ENCODE measurements around the gene ATL1. TPM values are rescaled to one million over a fixed set of nuclear protein-coding genes. Genes with fewer than 3 reads are reported as not detected.
"Not testable (repeated sequence)": the region's sequence is repeated elsewhere in the genome, so short reads cannot be mapped to it uniquely, and the experiment has no call there.

The ATL1 gene
- total RNA-seq, 2 donors from 2014 or later, result 1.6 to 5.2 TPM

DNA sequence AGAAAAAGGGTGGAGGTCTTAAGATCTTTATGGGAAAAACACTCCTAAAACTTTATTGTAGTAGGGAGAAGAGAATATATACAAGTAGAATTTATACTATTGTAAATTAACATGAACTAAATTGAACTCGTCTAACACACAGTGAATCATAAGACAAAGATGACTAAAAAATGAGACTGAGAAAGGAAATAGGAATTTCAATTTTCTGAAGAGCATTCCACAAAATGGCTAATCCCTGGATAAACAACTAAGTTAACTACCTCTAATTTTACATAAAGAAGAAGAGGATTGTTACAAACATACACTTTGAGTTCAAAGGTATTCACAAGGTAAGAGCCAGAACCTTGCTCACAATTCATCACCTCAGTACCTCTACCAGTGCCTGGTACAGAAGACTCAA is 29.6 kb upstream of the ATL1 start:
- Mint-ChIP-seq H3K27ac (peak overlapping the region; percentile 86), H3K4me1 (peaks cover 46% of the 10 kb centered on the region), H3K4me3 (peak overlapping the region; percentile 74), H3K27me3 (no peaks in the 10 kb centered on the region), H3K36me3 (ENCODE audit: low read depth) (no peaks in the 10 kb centered on the region)
- H3K9me3 ChIP-seq (ENCODE audit: control insufficient read depth, low read length, poor library complexity, severe bottlenecking), result no peaks in the 10 kb centered on the region
- ATAC-seq (no peak), DNase-seq (no peak)

DNA sequence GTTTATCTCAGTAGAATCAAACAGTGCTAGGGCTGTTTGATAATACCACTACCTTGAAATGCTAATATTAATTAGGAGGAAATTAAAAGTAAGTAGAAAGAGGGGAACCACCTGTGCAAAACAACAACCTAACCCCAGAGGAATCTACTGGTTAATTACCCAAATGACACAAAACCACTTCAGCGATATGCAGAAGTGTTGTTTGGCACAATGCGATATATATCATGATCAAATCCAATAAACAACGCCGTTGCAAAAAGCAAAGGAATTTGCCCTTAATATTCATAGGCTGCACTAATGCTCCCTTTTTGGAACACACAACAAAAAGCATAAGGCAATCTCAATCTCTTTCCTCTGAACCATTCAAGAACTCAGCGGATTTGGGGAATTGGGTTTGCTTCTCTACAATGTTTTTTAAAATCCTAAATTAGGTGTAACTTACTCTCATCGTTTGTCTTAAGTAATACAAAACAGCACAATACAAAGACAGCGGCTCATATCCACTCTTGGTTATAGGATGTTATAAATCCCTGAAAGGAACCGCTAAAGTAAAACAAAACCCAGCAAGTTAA is 29.1 kb upstream of the ATL1 start:
- ATAC-seq (no peak), DNase-seq (no peak)
- Mint-ChIP-seq H3K27me3 (no peaks in the 10 kb centered on the region), H3K4me3 (peak overlapping the region; percentile 92), H3K36me3 (ENCODE audit: low read depth) (no peaks in the 10 kb centered on the region), H3K4me1 (peaks cover 46% of the 10 kb centered on the region), H3K27ac (peak overlapping the region; percentile 86)
- no peaks in the 10 kb centered on the region for H3K9me3 ChIP-seq (ENCODE audit: control insufficient read depth, low read length, poor library complexity, severe bottlenecking)

DNA sequence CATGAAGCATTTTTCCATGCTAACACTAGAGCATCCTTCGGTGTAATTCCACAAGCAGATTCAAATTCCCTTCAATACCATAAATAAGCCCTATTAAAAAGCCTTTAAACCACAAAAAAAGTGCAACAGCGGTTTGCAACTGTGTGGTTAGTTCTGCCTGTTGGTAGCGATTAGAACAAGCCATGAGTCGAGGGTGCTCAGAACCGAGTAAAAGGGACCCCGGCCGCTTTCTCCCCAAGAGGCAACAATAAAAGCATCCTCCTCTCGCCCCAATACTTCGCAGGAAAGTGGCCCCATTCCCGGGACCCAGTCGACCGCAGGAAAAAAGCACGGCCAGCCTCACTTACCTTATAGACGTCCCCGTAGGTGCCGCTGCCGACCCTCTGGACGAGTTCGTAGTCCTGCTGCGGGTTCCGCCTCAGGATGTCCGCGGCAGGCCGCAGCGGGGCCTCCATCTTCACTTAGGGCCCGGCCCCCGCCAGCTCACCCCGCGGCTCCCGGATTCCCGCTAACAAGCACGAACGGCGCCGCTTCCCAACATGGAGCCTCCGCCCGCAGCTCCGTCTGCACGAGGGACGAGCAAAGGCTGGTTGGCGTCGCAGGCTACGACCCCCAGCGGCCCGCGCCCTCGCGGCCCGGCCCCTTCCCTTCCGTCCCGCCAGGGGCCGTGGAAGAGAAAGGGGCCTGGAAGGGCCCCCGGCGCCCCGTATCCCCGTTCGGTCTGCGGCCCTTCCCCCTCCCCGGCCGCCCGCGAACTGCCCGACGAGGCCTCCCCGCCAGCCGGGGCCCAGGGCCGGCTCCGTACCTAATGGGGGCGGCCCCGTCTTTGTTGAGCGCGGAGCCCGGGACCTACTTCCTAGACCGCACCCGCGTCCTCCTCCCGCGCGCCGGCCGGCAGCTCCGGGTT is 28.1 kb upstream of the ATL1 start:
- H3K9me3 ChIP-seq (ENCODE audit: control insufficient read depth, low read length, poor library complexity, severe bottlenecking), result no peaks in the 10 kb centered on the region
- Mint-ChIP-seq H3K27ac (peak overlapping the region; percentile 86), H3K27me3 (no peaks in the 10 kb centered on the region), H3K36me3 (ENCODE audit: low read depth) (no peaks in the 10 kb centered on the region), H3K4me1 (peaks cover 38% of the 10 kb centered on the region), H3K4me3 (peak overlapping the region; percentile 92)
- DNase-seq, result peak in 2 of 3 donors; percentile 5 to 18
- peak; percentile 2 for ATAC-seq

DNA sequence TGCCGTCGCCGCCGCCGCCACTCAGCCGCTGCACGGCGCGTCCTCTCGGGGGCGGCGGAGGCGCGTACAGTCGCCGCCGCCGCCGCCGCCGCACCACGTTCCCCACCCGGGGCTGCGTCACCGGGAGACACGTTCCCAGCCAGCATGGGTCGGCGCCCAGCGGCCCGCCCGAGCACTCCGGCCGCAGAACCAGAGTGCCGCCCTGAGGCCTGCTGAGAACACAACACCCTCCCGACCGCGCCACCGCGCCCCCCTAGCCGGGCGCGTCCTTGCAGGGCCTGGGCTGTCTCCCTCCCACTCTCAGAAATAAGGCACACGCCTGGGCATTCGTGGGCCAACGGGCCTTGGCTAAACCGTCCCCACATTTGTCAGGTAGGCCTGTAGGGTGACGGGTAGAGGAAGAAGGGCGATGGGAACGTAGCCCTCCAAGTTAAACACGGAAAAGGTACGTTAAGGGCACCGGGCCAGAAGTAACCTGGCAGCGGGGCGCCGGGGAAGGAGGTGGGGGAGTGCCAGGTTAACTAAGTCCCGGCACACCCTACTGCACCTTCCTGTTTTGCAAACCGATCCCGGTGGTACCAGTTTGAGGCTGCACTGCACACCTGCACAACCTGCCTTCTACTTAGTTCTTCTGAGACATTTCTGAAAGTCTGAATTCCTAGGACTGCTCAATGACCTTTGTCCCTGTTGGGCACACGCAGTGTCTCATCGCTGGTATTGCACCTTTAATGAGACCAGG is 27.3 kb upstream of the ATL1 start, which contains the start of gene MAP4K5:
Gene MAP4K5, minus strand, starts transcription at position 68 of the 739 bp plus-strand sequence. CDS start 520 bp downstream, outside the sequence.
- H3K27ac Mint-ChIP-seq, result peak within 1 kb of the TSS; percentile 86
- ATAC-seq, result peak; percentile 95
- H3K9me3 ChIP-seq (ENCODE audit: control insufficient read depth, low read length, poor library complexity, severe bottlenecking), result no peaks in the 10 kb centered on the region
- peak; percentile 81 to 82 (median 81) for DNase-seq
- H3K4me3 Mint-ChIP-seq, result peak within 1 kb of the TSS; percentile 92
- no peaks in the 10 kb centered on the region for H3K36me3 Mint-ChIP-seq (ENCODE audit: low read depth)
- peaks cover 38% of the 10 kb centered on the region for H3K4me1 Mint-ChIP-seq
- H3K27me3 Mint-ChIP-seq, result no peaks in the 10 kb centered on the region

DNA sequence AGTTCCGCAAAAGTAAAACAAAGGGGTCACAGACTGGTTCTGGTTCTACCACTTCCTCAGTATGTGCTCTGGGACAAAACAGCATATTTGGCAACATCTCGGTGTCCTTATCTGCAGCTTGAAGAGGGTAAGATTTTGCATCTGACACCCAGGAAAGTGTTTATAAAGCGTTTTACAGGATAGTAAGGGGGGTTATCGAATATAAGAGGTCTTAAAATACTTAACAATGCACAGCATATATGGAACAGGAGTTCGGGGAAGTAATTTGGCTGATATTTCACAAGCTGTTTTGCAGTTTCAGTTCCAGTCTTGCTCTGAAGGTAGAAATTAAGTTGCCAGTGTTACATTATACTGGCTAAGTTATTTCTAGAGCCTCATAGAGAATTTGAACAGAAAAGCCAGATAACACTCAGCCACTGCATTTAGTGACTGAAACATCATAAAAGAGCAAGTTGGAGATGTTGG is 26.7 kb upstream of the ATL1 start:
- no peak for DNase-seq
- Mint-ChIP-seq H3K4me3 (peak overlapping the region; percentile 92), H3K27me3 (no peaks in the 10 kb centered on the region), H3K36me3 (ENCODE audit: low read depth) (no peaks in the 10 kb centered on the region), H3K27ac (peak overlapping the region; percentile 84), H3K4me1 (peaks cover 35% of the 10 kb centered on the region)
- ATAC-seq, result no peak
- H3K9me3 ChIP-seq (ENCODE audit: control insufficient read depth, low read length, poor library complexity, severe bottlenecking), result no peaks in the 10 kb centered on the region

DNA sequence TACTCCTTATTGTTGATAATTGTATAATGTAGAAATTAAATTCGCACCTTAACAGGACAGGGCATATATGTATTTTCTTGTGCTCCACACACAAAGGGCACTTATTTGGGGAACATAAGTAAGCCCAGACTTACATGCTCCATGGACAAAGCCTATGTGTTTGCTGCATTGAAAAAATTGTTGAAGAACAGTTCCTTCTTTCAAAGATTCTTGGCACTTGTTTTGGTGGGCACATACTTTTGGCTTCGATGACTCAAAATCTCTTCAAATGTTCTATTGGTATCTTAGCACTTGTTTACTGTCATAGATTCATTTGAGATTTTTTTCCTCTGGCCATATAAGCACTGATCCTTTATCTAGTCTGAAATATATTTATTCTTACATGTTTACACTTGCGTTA is 26.1 kb upstream of the ATL1 start:
- Mint-ChIP-seq H3K4me3 (no peak overlapping the region), H3K27me3 (no peaks in the 10 kb centered on the region), H3K27ac (no peak overlapping the region), H3K4me1 (peaks cover 34% of the 10 kb centered on the region), H3K36me3 (ENCODE audit: low read depth) (no peaks in the 10 kb centered on the region)
- no peaks in the 10 kb centered on the region for H3K9me3 ChIP-seq (ENCODE audit: control insufficient read depth, low read length, poor library complexity, severe bottlenecking)
- no peak for DNase-seq
- no peak for ATAC-seq

DNA sequence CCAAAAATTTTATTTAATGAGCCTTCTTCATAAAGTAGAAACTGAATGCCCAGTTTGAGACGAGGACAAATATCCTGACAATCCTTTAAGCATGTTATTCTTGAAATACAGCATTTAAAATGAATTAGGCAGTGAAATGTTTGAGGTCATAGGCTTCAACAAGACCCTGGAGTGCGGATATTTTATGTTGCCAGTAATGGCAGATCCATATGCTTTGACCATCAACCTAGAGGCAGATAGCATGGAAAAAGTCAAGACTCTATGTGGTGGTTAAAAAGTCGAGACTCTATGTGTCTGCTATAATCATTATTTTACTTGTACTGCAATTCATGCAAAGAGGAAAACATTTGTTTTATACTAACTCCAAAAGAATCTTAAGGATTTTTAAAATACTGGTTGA is 25.5 kb upstream of the ATL1 start:
- H3K4me3 Mint-ChIP-seq, result no peak overlapping the region
- H3K36me3 Mint-ChIP-seq (ENCODE audit: low read depth), result no peaks in the 10 kb centered on the region
- DNase-seq (no peak), ATAC-seq (no peak)
- no peaks in the 10 kb centered on the region for H3K9me3 ChIP-seq (ENCODE audit: control insufficient read depth, low read length, poor library complexity, severe bottlenecking)
- H3K4me1 Mint-ChIP-seq, result peaks cover 28% of the 10 kb centered on the region
- H3K27me3 Mint-ChIP-seq, result no peaks in the 10 kb centered on the region
- no peak overlapping the region for H3K27ac Mint-ChIP-seq

DNA sequence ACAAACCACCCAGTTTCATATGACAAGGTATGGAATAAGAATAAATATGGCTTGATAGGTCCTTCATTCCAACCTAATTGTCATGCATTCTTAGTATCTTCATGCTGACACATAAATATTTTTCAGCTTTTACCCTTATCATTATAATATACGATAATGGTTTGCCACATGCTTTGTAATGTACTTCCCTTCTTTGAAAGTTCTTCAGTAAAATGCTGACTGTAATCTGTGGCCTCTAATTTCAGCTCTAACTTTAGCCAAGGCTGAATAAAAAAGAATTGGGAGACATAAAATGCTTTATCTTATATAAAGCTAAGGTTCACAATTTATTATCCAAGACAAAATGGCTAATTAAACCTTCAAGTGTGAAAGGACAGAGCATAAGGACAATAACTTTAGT is 24.9 kb upstream of the ATL1 start:
- Mint-ChIP-seq H3K36me3 (ENCODE audit: low read depth) (no peaks in the 10 kb centered on the region), H3K4me1 (peaks cover 22% of the 10 kb centered on the region), H3K27ac (no peak overlapping the region), H3K27me3 (no peaks in the 10 kb centered on the region), H3K4me3 (no peak overlapping the region)
- no peak for ATAC-seq
- DNase-seq, result no peak
- no peaks in the 10 kb centered on the region for H3K9me3 ChIP-seq (ENCODE audit: control insufficient read depth, low read length, poor library complexity, severe bottlenecking)

DNA sequence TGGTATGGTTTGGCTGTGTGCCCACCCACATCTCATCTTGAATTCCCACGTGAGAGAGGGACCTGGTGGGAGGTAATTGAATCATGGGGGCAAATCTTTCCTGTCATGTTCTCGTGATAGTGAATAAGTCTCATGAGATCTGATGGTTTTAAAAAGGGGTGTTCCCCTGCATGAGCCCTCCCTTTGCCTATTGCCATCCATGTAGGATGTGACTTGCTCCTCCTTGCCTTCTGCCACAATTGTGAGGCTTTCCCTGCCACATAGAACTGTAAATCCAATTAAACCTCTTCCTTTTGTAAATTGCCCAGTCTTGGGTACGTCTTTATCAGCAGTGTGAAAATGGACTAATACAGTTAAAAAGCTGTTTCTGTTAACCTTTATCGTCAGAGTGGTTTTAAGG is 21.9 kb upstream of the ATL1 start:
- not testable (repeated sequence) for H3K9me3 ChIP-seq (ENCODE audit: control insufficient read depth, low read length, poor library complexity, severe bottlenecking); H3K4me3 Mint-ChIP-seq; ATAC-seq; H3K27me3 Mint-ChIP-seq; H3K27ac Mint-ChIP-seq; H3K4me1 Mint-ChIP-seq; H3K36me3 Mint-ChIP-seq (ENCODE audit: low read depth); DNase-seq

DNA sequence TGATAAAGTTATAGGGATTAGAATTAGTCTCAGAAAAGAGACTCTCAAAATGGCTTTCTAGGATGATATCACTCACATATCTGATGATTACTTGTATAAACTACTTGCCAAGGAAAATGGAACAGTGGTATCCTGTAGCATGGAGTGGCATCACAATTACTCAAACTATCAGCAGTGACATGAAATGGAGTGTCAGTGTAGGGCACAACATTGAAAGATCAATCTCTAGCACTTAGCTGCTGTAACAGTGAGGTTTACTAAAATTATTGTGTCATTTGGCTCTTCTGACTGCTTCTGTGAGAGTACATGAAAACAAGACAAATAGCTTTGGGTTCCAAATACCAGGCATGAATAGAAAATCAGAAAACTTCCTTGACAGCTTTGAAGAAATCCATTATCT is 20.9 kb upstream of the ATL1 start:
- Mint-ChIP-seq H3K27ac (peak overlapping the region; percentile 63), H3K36me3 (ENCODE audit: low read depth) (no peaks in the 10 kb centered on the region), H3K27me3 (peaks cover 8% of the 10 kb centered on the region), H3K4me3 (no peak overlapping the region), H3K4me1 (peaks cover 11% of the 10 kb centered on the region)
- DNase-seq (no peak), ATAC-seq (no peak)
- H3K9me3 ChIP-seq (ENCODE audit: control insufficient read depth, low read length, poor library complexity, severe bottlenecking), result no peaks in the 10 kb centered on the region

DNA sequence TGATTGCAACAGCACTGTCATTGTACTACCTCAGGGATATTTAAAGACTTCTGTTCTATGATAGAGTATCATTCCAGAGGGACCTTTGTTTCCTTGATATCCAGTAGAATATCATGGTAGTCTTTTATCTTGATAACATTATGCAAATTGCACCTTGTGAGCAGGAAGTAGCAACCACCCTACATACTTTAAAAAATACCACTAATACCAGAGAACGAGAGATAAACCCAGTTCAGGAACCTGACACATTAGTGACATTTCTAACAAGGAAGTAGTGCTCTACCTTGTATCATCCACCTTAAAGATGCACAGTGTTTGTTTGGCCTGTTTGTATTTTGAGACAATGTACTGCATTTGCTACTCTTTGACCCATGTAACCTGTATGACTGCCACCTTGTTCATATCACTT is 18.8 kb upstream of the ATL1 start:
- ATAC-seq, result no peak
- DNase-seq, result no peak
- peaks cover 22% of the 10 kb centered on the region for H3K27me3 Mint-ChIP-seq
- H3K4me1 Mint-ChIP-seq, result peaks cover 13% of the 10 kb centered on the region
- no peak overlapping the region for H3K27ac Mint-ChIP-seq
- H3K4me3 Mint-ChIP-seq, result no peak overlapping the region
- H3K9me3 ChIP-seq (ENCODE audit: control insufficient read depth, low read length, poor library complexity, severe bottlenecking), result no peaks in the 10 kb centered on the region
- H3K36me3 Mint-ChIP-seq (ENCODE audit: low read depth), result no peaks in the 10 kb centered on the region

DNA sequence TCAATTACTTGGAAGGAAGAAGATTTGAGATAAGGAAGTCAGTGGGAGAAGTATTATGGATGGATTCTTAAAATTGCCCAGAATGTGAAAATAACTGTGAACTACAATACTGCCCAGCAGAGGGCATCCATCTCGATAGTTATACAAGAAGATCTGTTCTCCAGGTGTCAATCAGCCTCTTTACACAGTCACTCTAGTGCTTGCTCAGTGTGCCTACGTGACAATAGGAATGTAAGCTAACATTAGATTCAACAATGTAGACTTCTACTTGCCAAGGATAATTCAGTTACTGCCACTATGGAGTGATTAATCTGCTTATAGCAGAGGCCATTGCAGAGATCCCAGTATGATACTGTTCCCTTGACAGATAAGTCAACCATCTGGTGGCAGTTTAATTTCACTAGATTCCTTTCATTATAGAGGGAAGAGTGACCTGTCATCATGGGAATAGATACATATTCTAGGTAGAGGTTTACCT is 17.0 kb upstream of the ATL1 start:
- H3K36me3 Mint-ChIP-seq (ENCODE audit: low read depth), result no peaks in the 10 kb centered on the region
- DNase-seq (peak in 1 of 3 donors; percentile 15), ATAC-seq (peak; percentile 77)

DNA sequence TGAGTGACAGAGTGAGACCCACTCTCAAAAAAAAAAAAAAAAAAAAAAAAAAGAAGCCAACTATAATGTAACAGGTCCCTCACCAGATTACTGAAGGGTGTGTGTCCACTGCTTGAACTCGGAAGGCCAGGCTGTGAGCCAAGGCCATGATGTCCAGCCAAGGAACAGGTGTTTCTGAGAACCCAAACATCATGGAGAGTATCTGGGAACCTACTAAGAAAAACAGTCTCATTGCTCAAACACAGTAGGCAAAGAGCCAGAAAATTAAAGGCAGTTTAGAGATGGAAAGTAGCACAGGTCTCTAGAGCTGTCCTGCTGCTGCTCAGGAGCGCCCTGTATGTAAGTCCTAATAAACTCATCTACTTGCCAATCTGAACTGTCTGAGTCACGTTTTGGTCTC is 15.0 kb upstream of the ATL1 start:
- peaks cover 13% of the 10 kb centered on the region for H3K4me1 Mint-ChIP-seq
- H3K36me3 Mint-ChIP-seq (ENCODE audit: low read depth), result no peaks in the 10 kb centered on the region
- DNase-seq (no peak), ATAC-seq (no peak)
- H3K9me3 ChIP-seq (ENCODE audit: control insufficient read depth, low read length, poor library complexity, severe bottlenecking), result no peaks in the 10 kb centered on the region
- H3K27ac Mint-ChIP-seq, result no peak overlapping the region
- H3K4me3 Mint-ChIP-seq, result no peak overlapping the region
- peaks cover 22% of the 10 kb centered on the region for H3K27me3 Mint-ChIP-seq

More for the DNA sequence above, 17.0 kb upstream of the ATL1 start:
- peaks cover 13% of the 10 kb centered on the region for H3K4me1 Mint-ChIP-seq
- no peak overlapping the region for H3K4me3 Mint-ChIP-seq
- H3K27me3 Mint-ChIP-seq, result peaks cover 22% of the 10 kb centered on the region
- H3K9me3 ChIP-seq (ENCODE audit: control insufficient read depth, low read length, poor library complexity, severe bottlenecking), result no peaks in the 10 kb centered on the region
- H3K27ac Mint-ChIP-seq, result no peak overlapping the region
